Hindlimb muscle (tissue), 1 donor: ENCODE results near the gene CABCOCO1. TPM values are rescaled to one million over a fixed set of nuclear protein-coding genes. Genes with fewer than 3 reads are reported as not detected.

Source experiments
- DNase-seq: peaks from one replicate; pipeline ENCODE4 v3.0.0-alpha.2; 2013
- polyA plus RNA-seq: library from polyadenylated mRNA; unstranded; fragments of 120-200 nt; gene quantifications from one replicate; pipeline ENCODE4 v1.2.1, GENCODE V29; 2013; ENCODE audit not compliant: insufficient read length

CABCOCO1 gene
- polyA plus RNA-seq, 1 donor = 0.53 TPM

GRCh38 chr10:61787170-61787569, 124.4 kb downstream of the CABCOCO1 start:
- DNase-seq = no peak

GRCh38 chr10:61789031-61789430, 126.3 kb downstream of the CABCOCO1 start:
- no peak for DNase-seq

- no peak for DNase-seq
These were observed 128.5 kb downstream of the CABCOCO1 start for GRCh38 chr10:61791216-61791615.

- no peak for DNase-seq
These were observed 129.5 kb downstream of the CABCOCO1 start for GRCh38 chr10:61792097-61792716.

GRCh38 chr10:61792921-61793320, 130.2 kb downstream of the CABCOCO1 start:
- DNase-seq = no peak

GRCh38 chr10:61793760-61794703, 131.3 kb downstream of the CABCOCO1 start:
- no peak for DNase-seq

- DNase-seq = no peak
These were observed 132.4 kb downstream of the CABCOCO1 start for GRCh38 chr10:61795147-61795546.

GRCh38 chr10:61795551-61795950, 132.8 kb downstream of the CABCOCO1 start:
- no peak for DNase-seq

GRCh38 chr10:61796785-61797184, 134.1 kb downstream of the CABCOCO1 start:
- DNase-seq = no peak

GRCh38 chr10:61797304-61798153, 134.8 kb downstream of the CABCOCO1 start:
- no peak for DNase-seq

GRCh38 chr10:61798713-61799112, 136.0 kb downstream of the CABCOCO1 start:
- DNase-seq = no peak

GRCh38 chr10:61801484-61801883, 138.8 kb downstream of the CABCOCO1 start:
- DNase-seq = no peak

- DNase-seq = no peak
These were observed 140.5 kb downstream of the CABCOCO1 start for GRCh38 chr10:61803269-61803668.

- no peak for DNase-seq
These were observed 141.7 kb downstream of the CABCOCO1 start for GRCh38 chr10:61804414-61804813.

GRCh38 chr10:61805091-61805490, 142.4 kb downstream of the CABCOCO1 start:
- DNase-seq = no peak

- no peak for DNase-seq
These were observed 147.5 kb downstream of the CABCOCO1 start for GRCh38 chr10:61810263-61810662.

GRCh38 chr10:61812052-61812721, 149.5 kb downstream of the CABCOCO1 start:
- DNase-seq = no peak

GRCh38 chr10:61812920-61813319, 150.2 kb downstream of the CABCOCO1 start:
- no peak for DNase-seq

GRCh38 chr10:61814160-61814559, 151.4 kb downstream of the CABCOCO1 start:
- no peak for DNase-seq

GRCh38 chr10:61815496-61815895, 152.8 kb downstream of the CABCOCO1 start:
- no peak for DNase-seq
